Naive B cell (primary cell): ENCODE measurements around the gene THADA. TPM values are rescaled to one million over a fixed set of nuclear protein-coding genes. Genes with fewer than 3 reads are reported as not detected.
A peak's percentile ranks its signal among the peaks of the same experiment; 100 is the strongest.
"Not testable (repeated sequence)": the region's sequence is repeated elsewhere in the genome, so short reads cannot be mapped to it uniquely, and the experiment has no call there.

Experiments
- ATAC-seq, 2 donors: fragments of 150-1000 bp; cut with Tn5 transposase; 2 replicates each; pipeline ENCODE4 v1.10.0; 2021; ENCODE audit warnings: low read depth in 2 of 2, mild to moderate bottlenecking in 2 of 2, moderate library complexity in 2 of 2
- DNase-seq: peaks from one replicate; pipeline ENCODE4 v3.0.0; 2022
- H3K27ac Mint-ChIP-seq, 6 donors: one replicate each; pipeline ENCODE4 v1.8.0; 2020 to 2022; ENCODE audit warnings: mild to moderate bottlenecking in 6 of 6, mixed read lengths in 6 of 6, moderate library complexity in 5 of 6, inconsistent platforms in 2 of 6
- H3K27me3 Mint-ChIP-seq, 3 donors: one replicate each; pipeline ENCODE4 v1.8.0; 2021 to 2022; ENCODE audit warnings: mixed read lengths in 3 of 3, mild to moderate bottlenecking in 1 of 3
- H3K36me3 Mint-ChIP-seq, 2 donors: one replicate each; pipeline ENCODE4 v1.8.0; 2020 to 2022; ENCODE audit warnings: mixed read lengths in 2 of 2, inconsistent platforms in 1 of 2, mild to moderate bottlenecking in 1 of 2
- H3K4me1 Mint-ChIP-seq, 3 donors: one replicate each; pipeline ENCODE4 v1.8.0; 2020 to 2022; ENCODE audit warnings: mixed read lengths in 3 of 3, inconsistent platforms in 1 of 3, mild to moderate bottlenecking in 1 of 3, moderate library complexity in 1 of 3
- H3K4me3 Mint-ChIP-seq, 8 donors: one replicate each; pipeline ENCODE4 v1.8.0; 2020 to 2022; ENCODE audit warnings: mild to moderate bottlenecking in 8 of 8, mixed read lengths in 8 of 8, moderate library complexity in 8 of 8, inconsistent platforms in 2 of 8
- H3K9me3 Mint-ChIP-seq, 7 donors: one replicate each; pipeline ENCODE4 v1.8.0; 2020 to 2022; ENCODE audit warnings: mixed read lengths in 7 of 7, mild to moderate bottlenecking in 5 of 7, inconsistent platforms in 2 of 7, moderate library complexity in 1 of 7
- polyA plus RNA-seq, 6 donors: library from polyadenylated mRNA; unstranded; fragments of 300-500 nt; fragmentation: Illumina TruSeq; gene quantifications; one replicate each; pipeline ENCODE4 v1.2.3, GENCODE V29; 2021; ENCODE audit warnings: low read depth in 6 of 6

THADA gene
- polyA plus RNA-seq, 6 donors from 2014 or later: 8.3 to 20.2 (median 13.0) TPM

GRCh38 chr2:43307046-43307445 is 288.8 kb downstream of the THADA start:
- H3K4me1 Mint-ChIP-seq: peaks cover 4 to 15% (median 6%) of the 10 kb centered on the region in 3 donors
- H3K4me3 Mint-ChIP-seq: no peak overlapping the region
- H3K36me3 Mint-ChIP-seq: peaks cover 15 to 30% of the 10 kb centered on the region in 2 donors
- DNase-seq (no peak), ATAC-seq (no peak)
- no peaks in the 10 kb centered on the region for H3K27me3 Mint-ChIP-seq
- no peaks in the 10 kb centered on the region for H3K9me3 Mint-ChIP-seq
- H3K27ac Mint-ChIP-seq: peak overlapping the region in 2 of 6 donors; percentile 52 to 83

GRCh38 chr2:43306197-43306596 is 289.6 kb downstream of the THADA start:
- Mint-ChIP-seq H3K36me3 (peaks cover 15 to 27% of the 10 kb centered on the region in 2 donors), H3K27me3 (no peaks in the 10 kb centered on the region), H3K27ac (no peak overlapping the region), H3K4me3 (no peak overlapping the region), H3K9me3 (no peaks in the 10 kb centered on the region), H3K4me1 (peaks cover 4 to 15% (median 6%) of the 10 kb centered on the region in 3 donors)
- DNase-seq: no peak
- ATAC-seq: no peak

DNA sequence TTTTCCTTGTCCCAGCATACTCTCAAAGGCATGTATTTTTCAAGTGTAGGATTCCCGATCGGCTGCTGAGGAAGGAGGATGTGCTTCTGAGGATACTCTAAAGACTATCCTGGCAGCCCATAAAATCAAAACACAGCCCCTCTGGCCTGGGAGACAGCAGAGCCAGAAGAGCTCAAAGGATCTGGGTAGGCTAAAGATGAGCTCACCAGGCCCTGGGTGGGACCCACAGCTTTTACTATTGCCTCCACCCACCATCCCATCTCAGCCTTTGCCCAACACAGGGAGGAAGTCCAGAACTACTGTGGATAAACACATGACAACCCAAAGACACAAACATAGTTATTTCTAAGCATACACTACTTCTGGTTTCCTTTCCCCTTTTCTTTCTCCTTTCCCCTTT is 290.3 kb downstream of the THADA start:
- ATAC-seq: no peak

DNA sequence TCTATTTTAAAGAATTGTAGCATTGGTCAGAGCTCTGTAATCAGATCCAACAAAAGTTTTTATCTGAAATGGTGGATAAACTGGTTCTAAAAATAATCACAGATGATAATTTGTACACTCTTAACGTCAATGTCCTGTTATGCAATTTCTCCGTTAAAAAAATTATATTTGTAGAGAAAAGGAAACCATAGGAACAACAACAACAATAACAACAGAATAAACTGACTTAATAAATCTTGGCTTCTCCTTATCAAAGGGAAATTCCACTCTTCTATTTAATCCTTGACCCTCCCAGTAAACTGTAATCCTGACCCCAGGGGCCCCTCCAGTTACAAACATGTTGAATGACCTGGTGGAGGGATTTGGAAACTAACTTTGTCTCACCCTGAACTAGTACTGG is 290.8 kb downstream of the THADA start:
- H3K4me1 Mint-ChIP-seq: peaks cover 4 to 15% (median 6%) of the 10 kb centered on the region in 3 donors
- no peak for DNase-seq
- no peak for ATAC-seq
- no peak overlapping the region for H3K27ac Mint-ChIP-seq
- peaks cover 15 to 21% of the 10 kb centered on the region in 2 donors for H3K36me3 Mint-ChIP-seq
- no peaks in the 10 kb centered on the region for H3K9me3 Mint-ChIP-seq
- H3K27me3 Mint-ChIP-seq: no peaks in the 10 kb centered on the region
- H3K4me3 Mint-ChIP-seq: no peak overlapping the region

More for the DNA sequence above, 290.3 kb downstream of the THADA start:
- Mint-ChIP-seq H3K36me3 (peaks cover 13 to 21% of the 10 kb centered on the region in 2 donors), H3K9me3 (no peaks in the 10 kb centered on the region), H3K27me3 (no peaks in the 10 kb centered on the region), H3K27ac (peak overlapping the region in 1 of 6 donors; percentile 54), H3K4me3 (no peak overlapping the region), H3K4me1 (peaks cover 4 to 15% (median 6%) of the 10 kb centered on the region in 3 donors)
- DNase-seq: no peak

- Mint-ChIP-seq H3K4me3 (no peak overlapping the region), H3K27me3 (no peaks in the 10 kb centered on the region), H3K9me3 (no peaks in the 10 kb centered on the region), H3K36me3 (peaks cover 15% of the 10 kb centered on the region in 2 donors), H3K27ac (peak overlapping the region in 1 of 6 donors; percentile 80), H3K4me1 (peaks cover 4 to 10% (median 6%) of the 10 kb centered on the region in 3 donors)
- DNase-seq (no peak), ATAC-seq (no peak)
These were observed 291.9 kb downstream of the THADA start for GRCh38 chr2:43303889-43304288.

- no peaks in the 10 kb centered on the region for H3K27me3 Mint-ChIP-seq
- peaks cover 4 to 10% (median 6%) of the 10 kb centered on the region in 3 donors for H3K4me1 Mint-ChIP-seq
- DNase-seq (no peak), ATAC-seq (no peak)
- no peak overlapping the region for H3K27ac Mint-ChIP-seq
- H3K9me3 Mint-ChIP-seq: peaks cover 0 to 3% (median 0%) of the 10 kb centered on the region in 7 donors
- H3K4me3 Mint-ChIP-seq: no peak overlapping the region
- peaks cover 10 to 12% of the 10 kb centered on the region in 2 donors for H3K36me3 Mint-ChIP-seq
These were observed 292.8 kb downstream of the THADA start for GRCh38 chr2:43302961-43303494.

DNA sequence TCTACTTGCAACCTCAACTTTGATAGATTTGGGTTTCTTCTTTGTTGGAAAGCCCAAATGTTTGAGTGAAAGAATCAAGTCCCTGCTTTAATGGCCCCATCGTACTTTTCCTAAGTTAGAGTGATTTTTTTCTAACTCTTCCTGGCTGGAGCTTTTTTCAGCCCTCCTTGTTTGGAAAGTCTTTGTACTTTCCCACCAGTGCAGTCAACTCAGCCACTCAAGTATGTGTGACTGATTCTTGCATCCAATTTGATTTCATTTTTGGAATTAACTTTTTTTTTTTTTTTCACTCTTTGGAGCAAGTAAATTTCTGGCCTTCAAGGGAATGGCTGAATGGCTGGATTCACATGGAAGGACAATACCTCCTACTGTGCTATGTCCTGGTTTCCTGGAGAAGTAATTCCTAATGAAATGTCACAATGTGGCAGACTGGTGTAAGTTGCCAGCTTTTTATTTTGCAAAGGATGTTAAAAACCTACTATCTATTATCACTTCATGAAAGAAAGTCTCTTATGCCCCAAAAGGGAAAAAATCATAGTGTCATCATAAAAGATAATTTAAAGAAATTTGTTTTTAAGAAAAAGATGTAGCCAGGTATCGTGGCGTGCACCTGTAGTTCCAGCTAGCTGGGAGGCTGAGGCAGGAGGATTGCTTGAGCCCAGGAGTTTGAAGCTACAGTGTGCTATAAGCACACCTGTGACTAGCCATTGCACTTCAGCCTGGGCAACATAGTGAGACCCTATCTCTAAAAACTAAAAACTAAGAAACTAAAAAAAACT is 293.5 kb downstream of the THADA start:
- DNase-seq: no peak

GRCh38 chr2:43300781-43301583 is 294.9 kb downstream of the THADA start:
- Mint-ChIP-seq H3K4me3 (no peak overlapping the region), H3K36me3 (peaks cover 4 to 7% of the 10 kb centered on the region in 2 donors), H3K27me3 (no peaks in the 10 kb centered on the region), H3K9me3 (peaks cover 0 to 3% (median 0%) of the 10 kb centered on the region in 7 donors), H3K27ac (no peak overlapping the region), H3K4me1 (peaks cover 3 to 9% (median 6%) of the 10 kb centered on the region in 3 donors)
- DNase-seq (no peak), ATAC-seq (no peak)

More for the DNA sequence above, 293.5 kb downstream of the THADA start:
- Mint-ChIP-seq H3K27ac (no peak overlapping the region), H3K4me3 (peak overlapping the region in 1 of 8 donors; percentile 42), H3K36me3 (peaks cover 7 to 11% of the 10 kb centered on the region in 2 donors), H3K4me1 (peaks cover 4 to 10% (median 6%) of the 10 kb centered on the region in 3 donors), H3K9me3 (peaks cover 0 to 3% (median 0%) of the 10 kb centered on the region in 7 donors), H3K27me3 (no peaks in the 10 kb centered on the region)
- ATAC-seq: no peak

GRCh38 chr2:43300222-43300621 is 295.6 kb downstream of the THADA start:
- H3K27ac Mint-ChIP-seq: no peak overlapping the region

GRCh38 chr2:43298500-43298899 is 297.3 kb downstream of the THADA start:
- DNase-seq (no peak), ATAC-seq (no peak)
- peaks cover 0 to 3% (median 0%) of the 10 kb centered on the region in 7 donors for H3K9me3 Mint-ChIP-seq
- no peak overlapping the region for H3K27ac Mint-ChIP-seq
- H3K4me3 Mint-ChIP-seq: no peak overlapping the region
- no peaks in the 10 kb centered on the region for H3K27me3 Mint-ChIP-seq
- H3K36me3 Mint-ChIP-seq: peaks cover 4 to 7% of the 10 kb centered on the region in 2 donors
- peaks cover 0 to 7% (median 0%) of the 10 kb centered on the region in 3 donors for H3K4me1 Mint-ChIP-seq

More at GRCh38 chr2:43300222-43300621, 295.6 kb downstream of the THADA start:
- ATAC-seq (no peak), DNase-seq (no peak)
- peaks cover 0 to 1% (median 0%) of the 10 kb centered on the region in 3 donors for H3K4me1 Mint-ChIP-seq
- no peaks in the 10 kb centered on the region for H3K27me3 Mint-ChIP-seq
- peaks cover 0 to 3% (median 0%) of the 10 kb centered on the region in 7 donors for H3K9me3 Mint-ChIP-seq
- peaks cover 4 to 7% of the 10 kb centered on the region in 2 donors for H3K36me3 Mint-ChIP-seq
- H3K4me3 Mint-ChIP-seq: no peak overlapping the region

DNA sequence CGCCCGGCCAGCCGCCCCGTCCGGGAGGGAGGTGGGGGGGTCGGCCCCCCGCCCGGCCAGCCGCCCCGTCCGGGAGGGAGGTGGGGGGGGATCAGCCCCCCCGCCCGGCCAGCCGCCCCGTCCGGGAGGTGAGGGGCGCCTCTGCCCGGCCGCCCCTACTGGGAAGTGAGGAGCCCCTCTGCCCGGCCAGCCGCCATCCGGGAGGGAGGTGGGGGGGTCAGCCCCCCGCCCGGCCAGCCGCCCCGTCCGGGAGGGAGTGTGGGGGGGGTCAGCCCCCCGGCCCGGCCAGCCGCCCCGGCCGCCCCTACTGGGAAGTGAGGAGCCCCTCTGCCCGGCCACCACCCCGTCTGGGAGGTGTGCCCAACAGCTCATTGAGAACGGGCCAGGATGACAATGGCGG is 298.1 kb downstream of the THADA start:
- DNase-seq, H3K9me3 Mint-ChIP-seq, H3K36me3 Mint-ChIP-seq, H3K27ac Mint-ChIP-seq, H3K27me3 Mint-ChIP-seq, H3K4me3 Mint-ChIP-seq, H3K4me1 Mint-ChIP-seq, ATAC-seq: not testable (repeated sequence)

- DNase-seq (no peak), ATAC-seq (no peak)
- Mint-ChIP-seq H3K4me1 (peaks cover 0 to 7% (median 0%) of the 10 kb centered on the region in 3 donors), H3K4me3 (no peak overlapping the region), H3K9me3 (peaks cover 0 to 3% (median 0%) of the 10 kb centered on the region in 7 donors), H3K27me3 (no peaks in the 10 kb centered on the region), H3K36me3 (peaks cover 21 to 22% of the 10 kb centered on the region in 2 donors), H3K27ac (no peak overlapping the region)
These were observed 300.8 kb downstream of the THADA start for GRCh38 chr2:43294973-43295603.
